Central memory CD8-positive, alpha-beta T cell (primary cell): ENCODE data around the gene BIRC7.
"Not testable (repeated sequence)": the region's sequence is repeated elsewhere in the genome, so short reads cannot be mapped to it uniquely, and the experiment has no call there.

Experiments
- ATAC-seq: fragments of 150-1000 bp; cut with Tn5 transposase; replicated peaks from 2 replicates; pipeline ENCODE4 v1.10.0; 2022; ENCODE audit warnings: mild to moderate bottlenecking, moderate FRiP score, moderate number of reproducible peaks; ENCODE audit not compliant: poor library complexity, severe bottlenecking; ENCODE audit errors: extremely low read depth
- DNase-seq, 2 donors: peaks; one replicate each; pipeline ENCODE4 v3.0.0; 2021; ENCODE audit warnings: low spot score in 2 of 2
- H3K27ac Mint-ChIP-seq: one replicate; pipeline ENCODE4 v1.8.0; 2022; ENCODE audit warnings: low read depth, mild to moderate bottlenecking, moderate library complexity, mixed read lengths
- H3K27me3 Mint-ChIP-seq: one replicate; pipeline ENCODE4 v1.8.0; 2022; ENCODE audit warnings: mixed read lengths
- H3K36me3 Mint-ChIP-seq: one replicate; pipeline ENCODE4 v1.8.0; 2022; ENCODE audit warnings: mild to moderate bottlenecking, moderate library complexity, mixed read lengths; ENCODE audit not compliant: insufficient read depth
- H3K4me1 Mint-ChIP-seq: one replicate; pipeline ENCODE4 v1.8.0; 2022; ENCODE audit warnings: mixed read lengths
- H3K4me3 Mint-ChIP-seq: one replicate; pipeline ENCODE4 v1.8.0; 2022; ENCODE audit warnings: mild to moderate bottlenecking, moderate library complexity, mixed read lengths
- H3K9me3 Mint-ChIP-seq: one replicate; pipeline ENCODE4 v1.8.0; 2022; ENCODE audit warnings: mixed read lengths

Gene BIRC7

DNA sequence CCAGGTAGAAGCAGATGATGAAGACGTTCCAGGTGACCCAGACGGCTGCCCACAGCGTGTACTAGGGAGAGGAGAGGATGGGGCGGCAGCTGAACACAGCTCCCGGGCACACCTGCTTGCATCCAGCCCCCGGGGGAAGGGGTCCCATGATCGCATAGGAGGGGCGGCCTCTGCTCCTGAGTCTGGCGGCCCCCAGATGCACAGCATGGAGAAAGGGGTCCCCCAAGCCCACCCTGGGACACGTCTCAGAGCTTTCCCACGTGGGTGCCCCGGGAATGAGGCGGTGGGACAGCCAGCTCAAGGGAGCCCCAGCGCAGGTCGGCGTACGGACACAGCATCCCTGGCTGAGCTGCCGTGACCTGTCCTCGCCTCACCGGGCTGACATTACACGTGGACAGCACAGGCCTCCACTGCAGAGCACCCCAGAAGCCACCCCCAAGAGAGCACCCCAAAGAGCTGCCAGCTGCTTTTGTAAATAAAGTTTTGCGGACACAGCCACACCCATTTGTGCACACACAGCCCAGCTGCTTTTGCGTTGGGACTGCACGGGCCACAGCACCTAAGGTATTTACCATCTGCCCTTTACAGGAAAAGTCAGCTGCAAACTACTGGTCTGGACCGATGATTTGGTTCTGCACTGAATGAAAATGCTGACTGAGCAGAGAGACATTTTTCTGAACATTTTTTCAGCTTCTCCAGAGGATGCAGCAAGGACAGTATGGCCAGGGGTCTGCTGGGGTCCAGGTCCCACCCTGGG, 13.3 kb downstream of the BIRC7 start:
- H3K36me3 Mint-ChIP-seq: peaks cover 2% of the 10 kb centered on the region
- H3K9me3 Mint-ChIP-seq: no peaks in the 10 kb centered on the region
- ATAC-seq (no peak), DNase-seq (no peak)
- H3K27me3 Mint-ChIP-seq: peaks cover 62% of the 10 kb centered on the region
- no peak overlapping the region for H3K4me3 Mint-ChIP-seq
- H3K27ac Mint-ChIP-seq: no peak overlapping the region
- H3K4me1 Mint-ChIP-seq: peaks cover 8% of the 10 kb centered on the region

DNA sequence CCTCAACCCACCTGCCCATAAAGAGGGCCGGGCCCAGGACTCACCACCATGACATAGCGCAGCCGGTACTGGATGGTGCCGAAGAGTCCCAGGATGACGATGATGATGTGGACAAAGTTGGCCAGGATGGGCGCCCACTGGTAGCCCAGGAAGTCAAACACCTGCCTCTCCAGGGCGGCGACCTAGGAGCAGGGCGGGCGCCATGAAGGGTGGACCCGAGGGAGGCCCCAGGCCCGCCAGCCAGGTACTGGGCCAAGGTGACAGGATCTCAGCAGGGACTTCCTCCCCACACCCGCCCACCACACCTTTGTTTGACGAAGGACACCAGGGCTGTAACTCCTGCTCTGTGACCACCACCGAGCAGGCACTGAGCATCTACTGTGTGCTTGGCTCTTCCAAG, 14.2 kb downstream of the BIRC7 start:
- Mint-ChIP-seq H3K4me1 (peaks cover 8% of the 10 kb centered on the region), H3K36me3 (peaks cover 2% of the 10 kb centered on the region), H3K9me3 (no peaks in the 10 kb centered on the region), H3K4me3 (no peak overlapping the region), H3K27me3 (peaks cover 65% of the 10 kb centered on the region), H3K27ac (no peak overlapping the region)
- ATAC-seq (no peak), DNase-seq (no peak)

- H3K36me3 Mint-ChIP-seq, ATAC-seq, DNase-seq, H3K4me3 Mint-ChIP-seq, H3K9me3 Mint-ChIP-seq, H3K27ac Mint-ChIP-seq, H3K4me1 Mint-ChIP-seq: not testable (repeated sequence)
- peaks cover 66% of the 10 kb centered on the region for H3K27me3 Mint-ChIP-seq
These were observed 15.6 kb downstream of the BIRC7 start for GRCh38 chr20:63251350-63251749.

DNA sequence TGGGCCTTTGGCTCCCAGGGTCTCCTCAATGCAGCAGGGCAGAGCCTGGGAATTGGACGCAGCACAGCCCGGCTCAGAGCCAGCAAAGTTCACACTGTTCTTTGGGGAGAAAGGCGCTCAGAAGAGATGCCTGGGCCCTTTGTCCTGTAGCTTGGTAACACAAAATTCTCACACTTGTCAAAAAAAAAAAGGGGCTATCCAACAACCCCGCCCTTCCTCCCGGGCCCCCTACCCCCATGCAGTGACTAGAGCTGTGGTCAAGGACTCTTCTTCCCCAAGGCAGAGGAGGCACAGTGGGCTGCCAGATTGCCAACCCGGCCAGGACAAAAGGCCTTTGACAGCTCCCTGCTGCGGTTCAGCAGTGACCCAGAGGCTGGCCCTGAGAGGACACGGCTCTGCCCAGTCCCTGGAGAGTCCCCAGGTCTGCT, 16.6 kb downstream of the BIRC7 start:
- Mint-ChIP-seq H3K4me1 (peaks cover 8% of the 10 kb centered on the region), H3K27ac (no peak overlapping the region), H3K27me3 (peaks cover 76% of the 10 kb centered on the region), H3K9me3 (no peaks in the 10 kb centered on the region), H3K4me3 (peak overlapping the region; percentile 25), H3K36me3 (peaks cover 2% of the 10 kb centered on the region)
- ATAC-seq (no peak), DNase-seq (no peak)

DNA sequence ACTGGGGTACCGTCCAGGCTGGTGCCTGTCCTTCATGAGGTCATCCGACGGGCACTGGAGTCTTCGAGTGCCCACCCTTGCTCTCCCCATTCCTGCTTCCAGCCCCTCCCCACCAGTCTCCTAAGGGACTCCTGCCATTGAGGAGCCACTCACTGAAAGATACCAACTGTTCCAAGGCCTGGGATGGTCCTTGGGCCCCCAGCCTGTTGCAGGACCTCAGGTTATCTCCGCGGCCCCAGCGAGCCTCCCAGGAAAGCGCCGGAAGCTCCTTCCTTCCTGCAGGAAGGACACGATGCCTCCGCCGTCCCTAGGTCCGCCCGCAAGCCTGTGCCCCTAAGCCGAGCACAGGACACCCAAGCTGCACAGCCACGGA, 17.3 kb downstream of the BIRC7 start:
- Mint-ChIP-seq H3K4me3 (peak overlapping the region; percentile 25), H3K4me1 (peaks cover 8% of the 10 kb centered on the region), H3K36me3 (no peaks in the 10 kb centered on the region), H3K9me3 (no peaks in the 10 kb centered on the region), H3K27me3 (peaks cover 80% of the 10 kb centered on the region), H3K27ac (no peak overlapping the region)
- no peak for DNase-seq
- ATAC-seq: no peak

- ATAC-seq (no peak), DNase-seq (no peak)
- Mint-ChIP-seq H3K27ac (no peak overlapping the region), H3K27me3 (peaks cover 75% of the 10 kb centered on the region), H3K4me3 (no peak overlapping the region), H3K9me3 (no peaks in the 10 kb centered on the region), H3K36me3 (no peaks in the 10 kb centered on the region), H3K4me1 (peaks cover 8% of the 10 kb centered on the region)
These were observed 17.9 kb downstream of the BIRC7 start for GRCh38 chr20:63253438-63254231.

- no peaks in the 10 kb centered on the region for H3K36me3 Mint-ChIP-seq
- no peak for DNase-seq
- peaks cover 8% of the 10 kb centered on the region for H3K4me1 Mint-ChIP-seq
- peak within 1 kb of the TSS; percentile 46 for H3K27ac Mint-ChIP-seq
- no peak for ATAC-seq
- H3K9me3 Mint-ChIP-seq: no peaks in the 10 kb centered on the region
- H3K27me3 Mint-ChIP-seq: peaks cover 69% of the 10 kb centered on the region
- peak within 1 kb of the TSS; percentile 16 for H3K4me3 Mint-ChIP-seq
These were observed 18.5 kb downstream of the BIRC7 start, which contains the start of gene NKAIN4 for GRCh38 chr20:63254232-63254605. Gene NKAIN4, minus strand, starts transcription at chr20:63254463. Its CDS starts 13 bp downstream, at chr20:63254450.

- ATAC-seq: no peak
- Mint-ChIP-seq H3K27me3 (peaks cover 66% of the 10 kb centered on the region), H3K27ac (peak overlapping the region; percentile 46)
These were observed 19.1 kb downstream of the BIRC7 start for GRCh38 chr20:63254606-63255384.

DNA sequence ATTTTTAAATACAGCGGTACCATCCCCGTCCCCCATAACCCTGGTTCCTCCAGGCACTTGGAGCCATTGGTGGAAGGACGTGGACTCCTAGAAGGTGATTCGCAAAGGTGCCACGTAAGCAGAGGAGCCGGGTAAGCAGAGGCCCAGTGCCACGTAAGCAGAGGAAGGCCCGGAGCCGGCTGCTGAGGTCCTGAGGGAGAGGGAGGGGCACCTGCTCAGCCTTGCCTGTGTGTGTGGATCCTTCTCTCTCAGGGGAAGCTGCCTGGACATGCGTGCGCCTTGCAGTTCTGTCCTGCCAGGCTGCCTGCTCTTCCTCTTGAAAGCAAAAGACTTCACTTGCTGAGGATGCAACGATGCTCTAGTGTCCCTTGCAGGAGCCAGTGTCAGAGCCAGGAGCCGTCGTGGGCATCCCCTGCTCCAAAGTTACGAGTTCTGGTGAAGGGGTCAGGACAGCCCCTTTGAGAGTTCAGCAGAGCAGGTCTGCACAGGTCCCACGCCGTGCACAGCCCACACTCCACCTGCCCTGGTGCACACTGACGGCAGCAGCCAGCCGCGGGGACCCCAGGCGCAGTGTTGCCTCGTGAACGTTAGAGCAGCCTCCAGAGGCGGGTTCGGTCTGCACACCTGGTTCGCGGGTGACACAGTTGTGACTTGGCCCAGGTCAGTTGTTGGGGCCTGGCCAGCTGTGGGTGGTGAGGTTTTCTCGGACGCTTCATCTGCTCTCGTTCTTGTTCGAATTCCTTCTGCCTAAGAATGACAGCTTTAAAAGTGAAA, 20.4 kb downstream of the BIRC7 start:
- Mint-ChIP-seq H3K36me3 (no peaks in the 10 kb centered on the region), H3K4me1 (peaks cover 8% of the 10 kb centered on the region), H3K27ac (no peak overlapping the region), H3K9me3 (no peaks in the 10 kb centered on the region), H3K4me3 (no peak overlapping the region), H3K27me3 (peaks cover 56% of the 10 kb centered on the region)
- ATAC-seq: no peak
- no peak for DNase-seq

More at GRCh38 chr20:63254606-63255384, 19.1 kb downstream of the BIRC7 start:
- no peak for DNase-seq
- Mint-ChIP-seq H3K4me3 (peak overlapping the region; percentile 16), H3K9me3 (no peaks in the 10 kb centered on the region), H3K4me1 (peaks cover 8% of the 10 kb centered on the region), H3K36me3 (no peaks in the 10 kb centered on the region)

- DNase-seq (no peak), ATAC-seq (no peak)
- H3K36me3 Mint-ChIP-seq: no peaks in the 10 kb centered on the region
- H3K27me3 Mint-ChIP-seq: peaks cover 48% of the 10 kb centered on the region
- H3K27ac Mint-ChIP-seq: no peak overlapping the region
- H3K9me3 Mint-ChIP-seq: no peaks in the 10 kb centered on the region
- H3K4me3 Mint-ChIP-seq: no peak overlapping the region
- peaks cover 8% of the 10 kb centered on the region for H3K4me1 Mint-ChIP-seq
These were observed 21.2 kb downstream of the BIRC7 start for GRCh38 chr20:63256954-63257353.

DNA sequence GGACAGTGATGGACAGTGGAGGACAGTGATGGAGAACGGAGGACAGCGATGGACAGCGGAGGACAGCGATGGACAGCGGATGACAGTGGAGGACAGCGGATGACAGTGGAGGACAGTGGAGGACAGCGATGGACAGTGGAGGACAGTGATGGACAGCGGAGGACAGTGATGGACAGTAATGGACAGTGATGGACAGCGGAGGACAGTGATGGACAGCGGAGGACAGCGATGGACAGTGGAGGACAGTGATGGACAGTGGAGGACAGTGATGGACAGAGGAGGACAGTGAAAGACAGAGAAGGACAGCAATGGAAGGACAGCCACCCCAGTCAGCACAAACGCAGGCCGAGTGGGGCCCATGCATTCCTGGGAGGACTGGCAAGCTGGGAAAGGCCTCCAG, 21.9 kb downstream of the BIRC7 start:
- no peaks in the 10 kb centered on the region for H3K9me3 Mint-ChIP-seq
- no peak for DNase-seq
- no peaks in the 10 kb centered on the region for H3K36me3 Mint-ChIP-seq
- peaks cover 12% of the 10 kb centered on the region for H3K4me1 Mint-ChIP-seq
- no peak for ATAC-seq
- H3K27ac Mint-ChIP-seq: no peak overlapping the region
- H3K4me3 Mint-ChIP-seq: no peak overlapping the region
- H3K27me3 Mint-ChIP-seq: peaks cover 41% of the 10 kb centered on the region

GRCh38 chr20:63258781-63259180, 23.1 kb downstream of the BIRC7 start:
- ATAC-seq (no peak), DNase-seq (no peak)
- Mint-ChIP-seq H3K9me3 (no peaks in the 10 kb centered on the region), H3K27ac (no peak overlapping the region), H3K4me3 (no peak overlapping the region), H3K4me1 (peaks cover 6% of the 10 kb centered on the region), H3K36me3 (no peaks in the 10 kb centered on the region), H3K27me3 (peaks cover 33% of the 10 kb centered on the region)
